ENCODE measurements around the gene ATP6V0A1.

The ATP6V0A1 gene

GRCh38 chr17:42547001-42547461 lies 88.4 kb downstream of the ATP6V0A1 start:
- no peak for TF ChIP-seq CTCF (IDR thresholded peaks at IDR 0.05; ENCODE audit: borderline replicate concordance, insufficient read depth, low read depth, low read length)
- H3K4me3 ChIP-seq (ENCODE audit: low read depth, low read length), result no peak overlapping the region

- no peak overlapping the region for H3K4me3 ChIP-seq (ENCODE audit: low read depth, low read length)
- no peak for TF ChIP-seq CTCF (IDR thresholded peaks at IDR 0.05; ENCODE audit: borderline replicate concordance, insufficient read depth, low read depth, low read length)
These were observed 89.0 kb downstream of the ATP6V0A1 start for GRCh38 chr17:42547698-42548069.

- peak; percentile 77; the same call in 1 of the 2 replicates for TF ChIP-seq CTCF (IDR thresholded peaks at IDR 0.05; ENCODE audit: borderline replicate concordance, insufficient read depth, low read depth, low read length)
- H3K4me3 ChIP-seq (ENCODE audit: low read depth, low read length), result peak overlapping the region; percentile 47
These were observed 89.6 kb downstream of the ATP6V0A1 start for GRCh38 chr17:42548070-42548837.

GRCh38 chr17:42548993-42549755 lies 90.5 kb downstream of the ATP6V0A1 start:
- no peak for TF ChIP-seq CTCF (IDR thresholded peaks at IDR 0.05; ENCODE audit: borderline replicate concordance, insufficient read depth, low read depth, low read length)
- no peak overlapping the region for H3K4me3 ChIP-seq (ENCODE audit: low read depth, low read length)

GRCh38 chr17:42552736-42553135 lies 94.1 kb downstream of the ATP6V0A1 start, which contains the start of gene HSD17B1:
TSS of gene HSD17B1 (plus strand) at chr17:42552923. CDS start at chr17:42552934, 11 bp downstream.
- peak within 1 kb of the TSS; percentile 79 for H3K4me3 ChIP-seq (ENCODE audit: low read depth, low read length)

- no peak overlapping the region for H3K4me3 ChIP-seq (ENCODE audit: low read depth, low read length)
- no peak for TF ChIP-seq CTCF (IDR thresholded peaks at IDR 0.05; ENCODE audit: borderline replicate concordance, insufficient read depth, low read depth, low read length)
These were observed 94.6 kb downstream of the ATP6V0A1 start for GRCh38 chr17:42553161-42553818.

- H3K4me3 ChIP-seq (ENCODE audit: low read depth, low read length), result peak overlapping the region; percentile 79
- no peak for TF ChIP-seq CTCF (IDR thresholded peaks at IDR 0.05; ENCODE audit: borderline replicate concordance, insufficient read depth, low read depth, low read length)
These were observed 95.2 kb downstream of the ATP6V0A1 start for GRCh38 chr17:42553866-42554249.
